Astrocyte (in vitro differentiated cells and primary cell): ENCODE measurements around the gene PCBP4. TPM values are rescaled to one million over a fixed set of nuclear protein-coding genes. Genes with fewer than 3 reads are reported as not detected.
A peak's percentile ranks its signal among the peaks of the same experiment; 100 is the strongest.

Experiments used
- DNase-seq: peaks from one replicate; pipeline ENCODE4 v3.0.0-alpha.2; 2010; ENCODE audit warnings: low read depth
- FAIRE-seq: peaks from 2 replicates; lab custom pipeline; 2011; peaks lifted over from hg19 to GRCh38; lab: Jason Lieb, UNC
- H2AFZ ChIP-seq: 2 replicates; pipeline ENCODE4 v1.6.0; 2012; ENCODE audit warnings: low read depth, low read length, inconsistent platforms
- H3K27ac ChIP-seq: 2 replicates; pipeline ENCODE4 v1.5.1; 2011; ENCODE audit warnings: low read depth, low read length, inconsistent platforms
- H3K27me3 ChIP-seq: 2 replicates; pipeline ENCODE4 v1.6.0; 2011; ENCODE audit warnings: low read length, inconsistent platforms; ENCODE audit not compliant: insufficient read depth
- H3K36me3 ChIP-seq: 2 replicates; pipeline ENCODE4 v1.5.1; 2011; ENCODE audit warnings: low read length, inconsistent platforms; ENCODE audit not compliant: insufficient read depth
- H3K4me1 ChIP-seq: 2 replicates; pipeline ENCODE4 v1.5.1; 2011; ENCODE audit warnings: low read length, inconsistent platforms; ENCODE audit not compliant: insufficient read depth
- H3K4me2 ChIP-seq: 2 replicates; pipeline ENCODE4 v1.6.0; 2012; ENCODE audit warnings: low read length, inconsistent platforms
- H3K4me3 ChIP-seq: 2 replicates; pipeline ENCODE4 v1.5.1; 2011; ENCODE audit warnings: low read depth, mild to moderate bottlenecking, low read length, inconsistent platforms; ENCODE audit not compliant: insufficient read depth
- H3K79me2 ChIP-seq: 2 replicates; pipeline ENCODE4 v1.6.0; 2012; ENCODE audit warnings: mild to moderate bottlenecking, low read length, inconsistent platforms; ENCODE audit not compliant: insufficient read depth
- H3K9ac ChIP-seq: 2 replicates; pipeline ENCODE4 v1.6.0; 2012; ENCODE audit warnings: mild to moderate bottlenecking, low read length, inconsistent platforms
- H3K9me3 ChIP-seq: 2 replicates; pipeline ENCODE4 v1.5.1; 2012; ENCODE audit warnings: low read depth, mild to moderate bottlenecking, low read length, inconsistent platforms; ENCODE audit not compliant: insufficient read depth
- H4K20me1 ChIP-seq: 2 replicates; pipeline ENCODE4 v1.6.0; 2012; ENCODE audit warnings: low read length, inconsistent platforms; ENCODE audit not compliant: insufficient read depth
- H3K27ac Mint-ChIP-seq: one replicate; pipeline ENCODE4 v1.8.0; 2021; ENCODE audit warnings: mild to moderate bottlenecking, mixed read lengths; ENCODE audit not compliant: unreplicated experiment
- H3K27me3 Mint-ChIP-seq: one replicate; pipeline ENCODE4 v1.8.0; 2021; ENCODE audit warnings: low read depth, mixed read lengths; ENCODE audit not compliant: unreplicated experiment
- H3K36me3 Mint-ChIP-seq: one replicate; pipeline ENCODE4 v1.8.0; 2021; ENCODE audit warnings: low read depth, mixed read lengths; ENCODE audit not compliant: unreplicated experiment
- H3K4me1 Mint-ChIP-seq: one replicate; pipeline ENCODE4 v1.8.0; 2021; ENCODE audit warnings: low read depth, mixed read lengths; ENCODE audit not compliant: unreplicated experiment
- H3K4me3 Mint-ChIP-seq: one replicate; pipeline ENCODE4 v1.8.0; 2021; ENCODE audit warnings: mild to moderate bottlenecking, moderate library complexity, mixed read lengths; ENCODE audit not compliant: unreplicated experiment
- H3K9me3 Mint-ChIP-seq: one replicate; pipeline ENCODE4 v1.8.0; 2021; ENCODE audit warnings: mild to moderate bottlenecking, mixed read lengths; ENCODE audit not compliant: unreplicated experiment
- CTCF ChIP-seq: IDR thresholded peaks from 2 replicates; pipeline ENCODE4 v1.5.1; 2011; ENCODE audit warnings: low read depth, mild to moderate bottlenecking, inconsistent platforms, low read length, moderate library complexity; ENCODE audit not compliant: insufficient read depth
- EZH2 ChIP-seq: IDR thresholded peaks from 2 replicates; pipeline ENCODE4 v1.6.1; 2012; ENCODE audit warnings: mild to moderate bottlenecking, low read length, inconsistent platforms; ENCODE audit not compliant: insufficient read depth
- total RNA-seq: library from RNA; stranded (reverse); gene quantifications from 2 replicates; pipeline ENCODE4 v1.2.1, GENCODE V29; 2021

The PCBP4 gene
- total RNA-seq, 1 donor from 2014 or later = 102 TPM

GRCh38 chr3:51978143-51978502, 10.9 kb upstream of the PCBP4 start:
- H3K27me3 ChIP-seq = no peaks in the 10 kb centered on the region
- H3K4me2 ChIP-seq = no peak overlapping the region
- DNase-seq = no peak
- Mint-ChIP-seq H3K27me3 (no peaks in the 10 kb centered on the region), H3K9me3 (no peaks in the 10 kb centered on the region), H3K36me3 (no peaks in the 10 kb centered on the region), H3K4me3 (no peak overlapping the region), H3K4me1 (peaks cover 8% of the 10 kb centered on the region), H3K27ac (no peak overlapping the region)
- no peak for FAIRE-seq
- peaks cover 30% of the 10 kb centered on the region for H3K4me1 ChIP-seq
- TF ChIP-seq CTCF (no peak), EZH2 (no peak)
- H3K9me3 ChIP-seq = no peaks in the 10 kb centered on the region
- no peak overlapping the region for H3K27ac ChIP-seq
- H3K4me3 ChIP-seq = no peak overlapping the region
- H2AFZ ChIP-seq = no peak overlapping the region
- H3K36me3 ChIP-seq = peaks cover 2% of the 10 kb centered on the region
- H4K20me1 ChIP-seq = peaks cover 6% of the 10 kb centered on the region
- H3K79me2 ChIP-seq = peaks cover 14% of the 10 kb centered on the region
- no peak overlapping the region for H3K9ac ChIP-seq

- H3K9me3 Mint-ChIP-seq = no peaks in the 10 kb centered on the region
- no peak overlapping the region for H3K27ac Mint-ChIP-seq
- Histone ChIP-seq H3K36me3 (peaks cover 2% of the 10 kb centered on the region), H3K27ac (no peak overlapping the region), H3K4me1 (peaks cover 28% of the 10 kb centered on the region), H3K27me3 (no peaks in the 10 kb centered on the region), H3K4me2 (no peak overlapping the region), H3K79me2 (peaks cover 14% of the 10 kb centered on the region), H4K20me1 (peaks cover 6% of the 10 kb centered on the region), H3K4me3 (no peak overlapping the region), H3K9me3 (no peaks in the 10 kb centered on the region), H3K9ac (no peak overlapping the region), H2AFZ (no peak overlapping the region)
- no peaks in the 10 kb centered on the region for H3K27me3 Mint-ChIP-seq
- TF ChIP-seq EZH2 (no peak), CTCF (no peak)
- H3K4me3 Mint-ChIP-seq = peak overlapping the region; percentile 31
- H3K36me3 Mint-ChIP-seq = no peaks in the 10 kb centered on the region
- peaks cover 6% of the 10 kb centered on the region for H3K4me1 Mint-ChIP-seq
- FAIRE-seq (no peak), DNase-seq (no peak)
Observed at GRCh38 chr3:51977446-51978142, 10.3 kb upstream of the PCBP4 start.

- peak overlapping the region; percentile 83 for H3K4me3 Mint-ChIP-seq
- H3K4me1 ChIP-seq = peaks cover 23% of the 10 kb centered on the region
- H3K4me2 ChIP-seq = peak overlapping the region; percentile 93
- H3K27me3 ChIP-seq = no peaks in the 10 kb centered on the region
- peaks cover 11% of the 10 kb centered on the region for H3K79me2 ChIP-seq
- no peak overlapping the region for H3K9ac ChIP-seq
- peak overlapping the region; percentile 63 for H3K4me3 ChIP-seq
- no peak overlapping the region for H3K27ac Mint-ChIP-seq
- H4K20me1 ChIP-seq = peaks cover 3% of the 10 kb centered on the region
- DNase-seq (peak; percentile 56), FAIRE-seq (no peak)
- H3K27ac ChIP-seq = no peak overlapping the region
- TF ChIP-seq EZH2 (no peak), CTCF (no peak)
- peak overlapping the region; percentile 98 for H2AFZ ChIP-seq
- H3K9me3 Mint-ChIP-seq = no peaks in the 10 kb centered on the region
- H3K36me3 Mint-ChIP-seq = no peaks in the 10 kb centered on the region
- no peaks in the 10 kb centered on the region for H3K27me3 Mint-ChIP-seq
- peaks cover 3% of the 10 kb centered on the region for H3K4me1 Mint-ChIP-seq
- no peaks in the 10 kb centered on the region for H3K9me3 ChIP-seq
- H3K36me3 ChIP-seq = no peaks in the 10 kb centered on the region
Observed at GRCh38 chr3:51975852-51976549, 8.7 kb upstream of the PCBP4 start.
